Adrenal gland (tissue), 5 donors: ENCODE results near the gene AJM1.

ENCODE experiments used
- POLR2A ChIP-seq, 2 donors: fragments of 450-650 bp; IDR thresholded peaks; one replicate each; pipeline ENCODE4 v1.6.1; 2017; ENCODE audit warnings: antibody characterized with exemption in 2 of 2, mild to moderate bottlenecking in 2 of 2, moderate library complexity in 1 of 2
- TF ChIP-seq, protein P1 (sequence below), 6 experiments: fragments of 450-650 bp in 4 of 6; fragments of 200-600 bp in 2 of 6; sonication (generic) in 1 of 6; IDR thresholded peaks; 1 replicate in 5 of 6; 2 replicates in 1 of 6; pipeline versions ENCODE4 v1.5.1 to v1.8.0; 2016 to 2021; ENCODE audit warnings: antibody characterized with exemption in 6 of 6, mild to moderate bottlenecking in 2 of 6, moderate library complexity in 1 of 6
- donor health status: DM: no; HTN: no; CAD: no.

DNA sequence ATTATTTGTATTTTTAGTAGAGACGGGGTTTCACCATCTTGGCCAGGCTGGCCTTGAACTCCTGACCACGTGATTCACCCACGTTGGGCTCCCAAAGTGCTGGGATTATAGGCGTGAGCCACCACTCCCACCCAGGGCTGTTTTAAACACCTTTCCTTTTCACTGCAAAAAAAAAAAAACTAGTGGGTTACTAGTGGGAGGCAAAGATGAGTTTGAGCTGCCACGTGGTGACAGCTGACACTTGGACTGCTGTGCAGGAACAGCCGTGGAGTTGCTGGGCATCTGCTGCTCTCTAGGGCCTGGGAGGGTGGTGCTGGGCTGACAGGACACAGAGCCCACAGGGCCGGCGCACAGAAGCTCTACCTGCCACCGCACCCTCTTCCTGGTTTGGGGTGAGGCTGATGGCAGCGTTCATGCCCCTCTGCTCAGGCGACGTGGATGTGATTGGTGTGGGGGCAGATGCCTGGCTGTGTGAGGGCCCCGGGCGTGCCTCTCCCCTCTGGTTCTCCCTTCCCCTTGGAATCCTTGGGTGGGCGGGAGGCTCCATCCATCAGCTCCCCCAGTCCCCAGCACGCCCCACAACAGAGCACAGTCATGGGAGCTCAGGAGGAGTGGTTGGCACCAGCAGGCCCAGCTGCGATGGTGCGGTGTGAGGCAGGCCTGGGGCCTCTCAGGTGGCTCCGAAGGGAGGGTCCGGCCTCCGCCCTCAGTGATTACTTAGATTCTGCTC lies 17.6 kb upstream of the AJM1 start:
- TF ChIP-seq, protein P1, sequence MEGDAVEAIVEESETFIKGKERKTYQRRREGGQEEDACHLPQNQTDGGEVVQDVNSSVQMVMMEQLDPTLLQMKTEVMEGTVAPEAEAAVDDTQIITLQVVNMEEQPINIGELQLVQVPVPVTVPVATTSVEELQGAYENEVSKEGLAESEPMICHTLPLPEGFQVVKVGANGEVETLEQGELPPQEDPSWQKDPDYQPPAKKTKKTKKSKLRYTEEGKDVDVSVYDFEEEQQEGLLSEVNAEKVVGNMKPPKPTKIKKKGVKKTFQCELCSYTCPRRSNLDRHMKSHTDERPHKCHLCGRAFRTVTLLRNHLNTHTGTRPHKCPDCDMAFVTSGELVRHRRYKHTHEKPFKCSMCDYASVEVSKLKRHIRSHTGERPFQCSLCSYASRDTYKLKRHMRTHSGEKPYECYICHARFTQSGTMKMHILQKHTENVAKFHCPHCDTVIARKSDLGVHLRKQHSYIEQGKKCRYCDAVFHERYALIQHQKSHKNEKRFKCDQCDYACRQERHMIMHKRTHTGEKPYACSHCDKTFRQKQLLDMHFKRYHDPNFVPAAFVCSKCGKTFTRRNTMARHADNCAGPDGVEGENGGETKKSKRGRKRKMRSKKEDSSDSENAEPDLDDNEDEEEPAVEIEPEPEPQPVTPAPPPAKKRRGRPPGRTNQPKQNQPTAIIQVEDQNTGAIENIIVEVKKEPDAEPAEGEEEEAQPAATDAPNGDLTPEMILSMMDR (IDR thresholded peaks at IDR 0.05): no peak
- TF ChIP-seq POLR2A (IDR thresholded peaks at IDR 0.05): no peak
